Measurements from ENCODE around the gene SLC17A5.

DNA sequence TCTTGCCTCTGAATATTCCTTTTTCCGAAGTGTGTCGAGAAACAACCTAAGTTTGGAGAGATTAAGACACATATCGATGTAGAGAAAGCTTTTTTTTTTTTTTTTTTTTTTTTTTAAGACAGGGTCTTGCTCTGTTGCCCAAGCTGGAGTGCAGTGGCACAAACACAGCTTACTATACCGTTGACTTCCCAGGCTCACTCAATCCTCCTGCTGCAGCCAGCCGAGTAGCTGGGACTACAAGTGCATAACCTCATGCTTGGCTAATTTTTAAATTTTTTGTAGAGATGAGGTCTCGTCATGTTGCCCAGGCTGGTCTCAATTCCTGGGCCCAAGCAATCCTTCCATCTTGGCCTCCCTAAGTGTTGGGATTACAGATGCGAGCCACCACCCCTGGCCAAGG is 21.4 kb downstream of the SLC17A5 start:
- TF ChIP-seq, protein P1, sequence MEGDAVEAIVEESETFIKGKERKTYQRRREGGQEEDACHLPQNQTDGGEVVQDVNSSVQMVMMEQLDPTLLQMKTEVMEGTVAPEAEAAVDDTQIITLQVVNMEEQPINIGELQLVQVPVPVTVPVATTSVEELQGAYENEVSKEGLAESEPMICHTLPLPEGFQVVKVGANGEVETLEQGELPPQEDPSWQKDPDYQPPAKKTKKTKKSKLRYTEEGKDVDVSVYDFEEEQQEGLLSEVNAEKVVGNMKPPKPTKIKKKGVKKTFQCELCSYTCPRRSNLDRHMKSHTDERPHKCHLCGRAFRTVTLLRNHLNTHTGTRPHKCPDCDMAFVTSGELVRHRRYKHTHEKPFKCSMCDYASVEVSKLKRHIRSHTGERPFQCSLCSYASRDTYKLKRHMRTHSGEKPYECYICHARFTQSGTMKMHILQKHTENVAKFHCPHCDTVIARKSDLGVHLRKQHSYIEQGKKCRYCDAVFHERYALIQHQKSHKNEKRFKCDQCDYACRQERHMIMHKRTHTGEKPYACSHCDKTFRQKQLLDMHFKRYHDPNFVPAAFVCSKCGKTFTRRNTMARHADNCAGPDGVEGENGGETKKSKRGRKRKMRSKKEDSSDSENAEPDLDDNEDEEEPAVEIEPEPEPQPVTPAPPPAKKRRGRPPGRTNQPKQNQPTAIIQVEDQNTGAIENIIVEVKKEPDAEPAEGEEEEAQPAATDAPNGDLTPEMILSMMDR (IDR thresholded peaks at IDR 0.05; ENCODE audit: extremely low read depth in 1 of 2, insufficient read depth in 1 of 2, low read depth in 1 of 2, low read length in 2 of 2) = no peak
- TF ChIP-seq POLR2A (IDR thresholded peaks at IDR 0.05; ENCODE audit: low read depth, low read length) = no peak
- TF ChIP-seq, protein P2, sequence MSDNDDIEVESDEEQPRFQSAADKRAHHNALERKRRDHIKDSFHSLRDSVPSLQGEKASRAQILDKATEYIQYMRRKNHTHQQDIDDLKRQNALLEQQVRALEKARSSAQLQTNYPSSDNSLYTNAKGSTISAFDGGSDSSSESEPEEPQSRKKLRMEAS (IDR thresholded peaks at IDR 0.05; ENCODE audit: insufficient read depth, insufficient read length) = no peak
- no peak for TF ChIP-seq MYC (IDR thresholded peaks at IDR 0.05; ENCODE audit: low read depth, low read length)
- TF ChIP-seq GATA2 (IDR thresholded peaks at IDR 0.05; ENCODE audit: insufficient read depth, insufficient read length, low read depth, low read length) = no peak
- no peak for TF ChIP-seq POLR2AphosphoS5 (IDR thresholded peaks at IDR 0.05; ENCODE audit: insufficient read depth, low read depth, low read length)
- TF ChIP-seq JUN (IDR thresholded peaks at IDR 0.05; ENCODE audit: borderline replicate concordance, insufficient read depth, insufficient read length, low read depth) = no peak
